ENCODE results near the gene MAMSTR.

DNA sequence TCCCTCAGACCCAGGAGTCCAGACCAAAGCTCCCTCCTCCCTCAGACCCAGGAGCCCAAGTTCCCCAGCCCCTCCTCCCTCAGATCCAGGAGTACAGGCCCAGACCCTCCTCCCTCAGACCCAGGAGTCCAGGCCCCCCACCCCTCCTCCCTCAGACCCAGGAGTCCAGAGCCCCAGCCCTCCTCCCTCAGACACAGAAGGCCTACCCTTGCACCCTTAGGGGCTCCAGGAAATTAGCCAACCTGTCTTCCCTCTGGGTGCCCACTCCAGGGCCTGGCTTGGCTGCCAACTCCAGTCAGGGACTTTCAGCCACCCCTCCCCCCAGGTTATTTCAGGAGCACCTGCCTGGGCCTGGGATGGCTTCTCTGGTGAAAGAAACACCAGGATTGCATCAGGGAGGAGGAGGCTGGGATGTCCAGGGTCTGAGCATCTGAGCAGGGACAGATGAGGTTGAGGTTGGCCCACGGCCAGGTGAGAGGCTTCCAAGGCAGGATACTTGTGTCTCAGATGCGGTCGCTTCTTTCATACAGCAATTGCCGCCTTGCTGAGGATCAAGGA lies 35.6 kb upstream of the MAMSTR start, which contains the start of gene FGF21:
- TF ChIP-seq CTCF (IDR thresholded peaks at IDR 0.05; ENCODE audit: insufficient read depth, low read depth, low read length) (no peak), EZH2 (IDR thresholded peaks at IDR 0.05; ENCODE audit: insufficient read depth, low read length) (no peak)
